Kidney epithelial cell (primary cell): ENCODE results near the gene ANKS1A. TPM values are rescaled to one million over a fixed set of nuclear protein-coding genes. Genes with fewer than 3 reads are reported as not detected.

Experiments
- DNase-seq: peaks from one replicate; pipeline ENCODE4 v3.0.0-alpha.2; 2010; ENCODE audit warnings: low read depth
- H3K27me3 ChIP-seq: 2 replicates; pipeline ENCODE4 v1.6.0; 2011; ENCODE audit warnings: low read length; ENCODE audit not compliant: control insufficient read depth, insufficient read depth
- H3K36me3 ChIP-seq: 2 replicates; pipeline ENCODE4 v1.5.1; 2011; ENCODE audit warnings: low read length; ENCODE audit not compliant: control insufficient read depth, insufficient read depth
- H3K4me3 ChIP-seq: 2 replicates; pipeline ENCODE4 v1.5.1; 2011; ENCODE audit warnings: low read depth, mild to moderate bottlenecking, control low read depth, low read length
- CTCF ChIP-seq: IDR thresholded peaks from 2 replicates; pipeline ENCODE4 v1.5.1; 2011; ENCODE audit warnings: mild to moderate bottlenecking, moderate library complexity, low read length, control low read depth, inconsistent platforms; ENCODE audit not compliant: insufficient read depth, poor library complexity, severe bottlenecking
- total RNA-seq: library from RNA; depleted of rRNA; stranded (reverse); fragments of >200 nt; gene quantifications from 2 replicates; pipeline ENCODE4 v1.2.3, GENCODE V29; 2015

Gene ANKS1A
- total RNA-seq, 1 donor from 2014 or later = 20.2 TPM

GRCh38 chr6:35068206-35068605 is 179.2 kb downstream of the ANKS1A start:
- Histone ChIP-seq H3K4me3 (no peak overlapping the region), H3K27me3 (no peaks in the 10 kb centered on the region), H3K36me3 (no peaks in the 10 kb centered on the region)
- DNase-seq = no peak
- no peak for TF ChIP-seq CTCF

DNA sequence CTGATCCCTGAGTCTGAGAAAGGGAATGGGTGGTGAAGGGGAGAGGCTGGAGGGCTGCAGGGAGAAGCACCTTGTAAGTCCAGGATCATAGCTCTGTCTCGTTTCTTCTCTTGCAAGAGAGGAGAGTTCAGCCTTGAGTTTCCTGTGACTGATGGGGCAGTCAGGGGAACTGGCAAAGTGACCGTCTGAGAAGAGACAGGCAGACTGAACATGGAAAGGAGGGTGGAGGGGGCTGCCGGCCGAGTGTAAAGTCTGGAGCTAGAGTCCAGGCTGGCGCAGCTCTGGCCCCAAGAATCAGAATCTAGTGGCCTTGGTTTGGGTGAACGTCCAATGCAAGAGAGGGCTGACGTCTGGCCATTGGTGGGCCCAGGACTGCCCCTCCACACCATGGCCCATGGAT is 179.6 kb downstream of the ANKS1A start:
- H3K36me3 ChIP-seq = no peaks in the 10 kb centered on the region
- TF ChIP-seq CTCF = no peak
- no peak for DNase-seq

GRCh38 chr6:35069262-35069661 is 180.2 kb downstream of the ANKS1A start:
- Histone ChIP-seq H3K4me3 (no peak overlapping the region), H3K27me3 (no peaks in the 10 kb centered on the region), H3K36me3 (no peaks in the 10 kb centered on the region)
- DNase-seq = no peak
- no peak for TF ChIP-seq CTCF

More for the DNA sequence above, 179.6 kb downstream of the ANKS1A start:
- Histone ChIP-seq H3K27me3 (no peaks in the 10 kb centered on the region), H3K4me3 (no peak overlapping the region)

- DNase-seq = no peak
- TF ChIP-seq CTCF = no peak
- Histone ChIP-seq H3K36me3 (peaks cover 1% of the 10 kb centered on the region), H3K27me3 (no peaks in the 10 kb centered on the region), H3K4me3 (no peak overlapping the region)
Observed at GRCh38 chr6:35070111-35070510, 181.1 kb downstream of the ANKS1A start.

DNA sequence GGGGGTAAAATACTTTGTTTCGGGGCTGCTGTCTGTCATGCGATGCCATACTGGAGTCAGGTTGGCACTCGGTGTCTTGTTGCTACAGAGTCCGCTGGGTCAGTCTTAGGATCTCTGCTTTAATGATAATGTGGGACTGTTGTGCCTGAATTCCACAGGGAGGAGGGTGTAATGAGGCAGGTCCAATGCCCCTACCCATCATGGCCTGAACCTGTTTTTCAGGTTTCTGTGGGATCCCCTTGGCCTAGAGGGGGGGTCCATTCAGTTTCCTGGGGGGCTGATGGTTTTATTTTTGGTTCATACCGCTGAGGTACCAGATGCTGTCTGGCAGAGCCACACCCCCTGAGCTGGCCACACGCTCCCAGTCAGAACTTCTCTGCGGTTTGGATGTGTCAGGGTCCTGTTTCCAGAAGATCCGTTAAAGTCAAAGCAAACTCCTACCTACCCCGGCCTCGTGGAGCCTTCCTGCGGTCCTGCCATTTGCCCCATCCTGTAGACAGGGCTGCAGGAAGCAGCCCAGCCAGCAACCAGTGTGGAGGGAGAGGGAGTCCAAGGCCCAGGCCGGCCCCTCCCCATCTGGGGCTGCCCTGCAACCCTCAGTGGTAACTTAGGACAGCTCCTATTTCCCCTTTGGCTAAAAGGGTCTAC is 182.4 kb downstream of the ANKS1A start:
- Histone ChIP-seq H3K36me3 (peaks cover 1% of the 10 kb centered on the region), H3K4me3 (no peak overlapping the region), H3K27me3 (no peaks in the 10 kb centered on the region)
- no peak for TF ChIP-seq CTCF
- DNase-seq = no peak
